Suppressor macrophage treated with lipopolysaccharide for 1 hour (primary cell): ENCODE measurements around the gene ROR2.
A peak's percentile ranks its signal among the peaks of the same experiment; 100 is the strongest.

Experiments
- DNase-seq, 3 donors: peaks; one replicate each; pipeline ENCODE4 v3.0.0-alpha.2; 2020 to 2022

The ROR2 gene

DNA sequence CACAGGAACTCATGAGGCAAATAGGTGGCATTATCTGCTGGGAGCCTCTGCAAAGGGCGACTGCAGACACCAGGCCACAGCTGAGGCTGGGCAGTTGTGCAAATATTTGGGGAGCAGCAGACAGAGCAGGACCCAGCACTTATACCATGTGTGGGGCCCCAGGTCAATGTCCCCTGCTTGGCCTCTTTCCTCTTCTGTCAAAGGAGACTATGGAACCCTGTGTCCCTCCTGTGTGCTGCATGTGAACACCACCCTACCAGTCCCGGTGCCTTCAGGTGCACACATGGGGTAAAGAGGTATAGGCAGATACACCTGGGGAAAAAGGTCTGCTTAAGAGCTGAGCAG, 50.8 kb downstream of the ROR2 start:
- DNase-seq = no peak

DNA sequence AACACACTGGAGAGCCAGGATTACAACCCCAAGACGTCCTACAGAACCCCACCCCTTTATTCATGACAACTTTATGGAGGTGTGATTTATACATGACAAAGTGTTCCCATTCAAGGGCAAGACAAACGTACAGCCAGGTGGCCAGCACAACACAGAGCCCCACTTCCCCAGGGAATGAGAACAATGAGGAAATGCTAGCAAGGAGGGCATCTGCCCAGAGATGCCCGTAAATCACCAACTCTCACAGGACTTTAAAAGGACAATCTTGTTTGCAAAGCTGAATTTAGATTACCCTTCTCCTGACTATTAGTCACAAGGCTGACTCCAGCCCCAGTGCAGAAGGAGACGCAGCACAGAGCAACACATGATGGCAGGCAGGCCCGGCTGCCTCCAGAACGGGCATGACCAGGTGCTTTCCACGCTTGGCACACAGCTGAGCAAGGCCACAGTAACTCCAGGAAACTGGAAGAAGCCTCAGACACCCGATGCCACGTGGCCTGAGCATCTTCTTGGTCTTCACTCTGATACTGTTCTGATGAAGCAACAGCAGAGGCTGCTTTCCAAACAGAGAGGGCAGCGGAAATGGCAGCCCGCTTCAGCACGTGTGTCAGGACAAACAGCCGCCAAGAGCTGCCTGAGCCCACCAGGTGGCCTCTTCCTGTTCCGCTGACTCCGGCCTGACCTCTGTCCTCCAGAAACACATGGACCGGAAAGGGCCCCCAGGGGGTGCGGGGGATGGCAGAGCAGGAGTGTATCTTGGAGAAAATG, 51.4 kb downstream of the ROR2 start:
- peak; percentile 81 to 87 (median 85) for DNase-seq

DNA sequence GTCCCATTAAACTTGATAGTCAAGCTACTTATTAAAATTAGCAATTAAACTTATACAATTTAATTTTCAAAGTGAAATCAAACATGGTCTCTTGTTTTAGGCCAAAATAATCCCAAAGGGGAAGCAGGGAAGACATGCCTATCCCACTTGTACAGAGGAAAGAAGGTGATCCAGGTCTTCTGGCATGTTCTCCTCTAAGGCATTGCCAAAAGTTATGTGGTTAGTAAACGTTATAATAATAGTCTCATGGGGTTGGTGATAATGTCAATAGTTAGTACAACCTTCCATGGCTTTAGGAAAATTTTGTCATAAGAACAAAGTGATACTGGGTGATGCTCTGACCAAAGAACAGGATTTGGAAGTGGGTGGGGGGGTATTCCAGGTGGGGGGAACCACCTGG, 52.8 kb downstream of the ROR2 start:
- DNase-seq = no peak

DNA sequence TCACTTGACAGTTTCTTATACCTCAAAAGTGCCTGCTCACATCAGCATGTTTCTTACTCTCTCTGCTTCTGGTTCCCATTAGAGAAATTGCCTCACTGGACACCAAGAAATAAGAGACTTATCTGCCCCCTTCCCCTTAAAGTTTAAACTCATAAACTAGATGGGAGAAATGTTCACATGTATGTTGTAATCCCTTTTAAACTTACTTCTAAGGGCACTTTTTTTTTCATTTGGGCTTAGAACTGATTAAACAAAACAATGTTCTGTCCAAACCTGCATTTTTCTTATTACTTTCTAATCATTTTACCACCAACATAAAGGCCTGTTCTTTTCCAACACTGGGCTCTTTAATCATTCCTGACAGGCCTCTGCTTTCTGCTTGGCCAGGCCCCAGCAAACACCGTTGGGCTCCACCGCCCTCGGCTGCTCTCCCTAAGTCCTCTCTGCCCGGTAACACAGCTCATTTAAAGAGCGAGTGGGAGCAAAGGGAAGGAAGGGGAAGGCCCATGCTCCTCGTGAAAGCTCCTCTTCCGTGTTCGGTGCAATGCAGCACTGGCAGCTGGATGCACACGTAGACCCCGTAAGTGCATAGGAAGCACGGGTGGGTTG, 53.4 kb downstream of the ROR2 start:
- peak; percentile 61 to 74 (median 70) for DNase-seq

DNA sequence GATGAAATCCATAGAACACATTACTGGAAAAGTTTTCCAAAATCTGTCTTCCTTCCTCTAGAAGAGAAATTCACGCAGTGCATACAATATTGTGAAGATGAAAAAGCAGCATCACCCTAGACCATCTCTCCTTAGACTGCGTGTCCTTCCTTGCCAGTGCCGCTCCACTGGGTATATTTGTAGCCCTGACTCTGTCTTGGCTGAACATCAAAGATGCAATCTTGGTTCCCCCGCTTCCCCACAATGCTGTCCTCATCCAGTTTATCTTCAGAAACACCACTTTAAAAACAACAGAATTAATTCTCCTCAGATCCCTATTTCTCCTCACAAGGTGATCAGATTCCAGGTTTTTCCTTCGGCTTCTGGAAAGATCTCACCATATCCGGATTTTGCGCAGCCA, 53.9 kb downstream of the ROR2 start:
- no peak for DNase-seq

DNA sequence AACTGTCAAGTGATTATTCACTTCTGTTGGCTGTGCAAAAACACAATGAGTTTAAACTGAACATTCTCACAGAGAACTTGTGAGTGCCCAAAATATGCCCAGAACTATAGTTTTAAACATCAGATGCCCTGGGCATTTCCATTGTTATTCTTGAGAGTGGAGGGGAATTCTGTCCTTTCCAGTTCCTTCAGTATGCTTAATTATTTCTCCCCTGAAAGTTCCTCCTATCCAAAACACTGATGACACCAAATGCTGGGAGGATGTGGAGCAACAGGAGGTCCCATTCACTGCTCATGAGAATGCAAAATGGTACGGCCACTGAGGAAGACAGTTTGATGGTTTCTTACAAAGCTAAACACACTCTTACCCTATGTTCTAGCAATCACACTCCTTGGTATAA, 55.5 kb downstream of the ROR2 start:
- DNase-seq = peak; percentile 41 to 51 (median 51)

DNA sequence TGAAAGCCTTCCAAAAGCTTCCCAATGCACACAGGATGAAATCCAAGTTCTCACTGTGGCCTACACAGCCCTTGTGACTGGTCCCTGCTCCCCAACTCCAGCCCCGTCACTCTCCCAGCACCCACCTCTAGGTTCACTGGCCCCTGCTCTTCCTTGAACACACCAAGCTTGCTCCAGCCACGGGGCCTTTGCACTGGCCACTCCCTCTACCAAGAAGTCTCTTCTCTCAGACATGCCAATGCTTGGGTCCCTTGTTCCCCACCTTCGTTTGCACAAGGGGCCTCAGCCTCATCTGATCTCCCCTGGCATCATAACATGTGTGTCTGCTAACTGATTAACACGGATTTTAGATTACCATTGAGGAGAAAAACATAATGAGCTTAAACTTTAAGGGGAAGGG, 56.0 kb downstream of the ROR2 start:
- DNase-seq = no peak

DNA sequence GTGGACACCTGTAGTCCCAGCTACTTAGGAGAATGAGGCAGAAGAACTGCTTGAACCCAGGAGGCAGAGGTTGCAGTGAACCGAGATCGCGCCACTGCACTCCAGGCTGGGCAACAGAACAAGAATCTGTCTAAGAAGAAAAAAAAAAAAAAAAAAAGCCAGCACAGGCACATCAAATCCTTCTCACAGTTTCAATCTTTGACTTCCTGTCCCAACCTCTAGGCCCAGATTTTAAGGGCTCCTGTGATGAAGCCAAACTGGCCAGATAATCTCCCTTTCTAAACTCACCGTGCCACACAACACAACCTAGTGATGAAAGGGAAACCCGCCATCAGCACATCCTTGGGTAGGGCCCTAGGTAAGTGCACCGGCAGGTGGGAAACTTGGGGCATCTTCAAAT, 58.1 kb downstream of the ROR2 start:
- no peak for DNase-seq

DNA sequence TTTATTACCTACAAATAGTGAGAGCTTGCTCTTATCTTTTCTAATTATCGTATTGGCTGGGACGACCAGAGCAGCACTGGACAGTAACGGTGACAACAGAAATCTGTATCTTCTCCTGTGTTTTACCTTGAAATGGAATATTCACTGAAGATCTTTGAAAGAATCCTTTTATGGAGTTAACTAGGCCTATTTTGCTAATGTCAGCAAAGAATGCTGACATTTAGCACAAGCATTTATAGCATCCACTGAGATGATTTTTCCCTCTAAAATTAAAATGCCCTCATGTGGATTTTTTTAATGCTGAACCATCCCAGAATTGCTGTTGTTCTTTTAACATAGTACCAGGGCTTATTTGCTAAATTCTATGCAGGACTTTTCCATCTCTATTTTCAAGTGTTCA, 59.4 kb downstream of the ROR2 start:
- DNase-seq = no peak

DNA sequence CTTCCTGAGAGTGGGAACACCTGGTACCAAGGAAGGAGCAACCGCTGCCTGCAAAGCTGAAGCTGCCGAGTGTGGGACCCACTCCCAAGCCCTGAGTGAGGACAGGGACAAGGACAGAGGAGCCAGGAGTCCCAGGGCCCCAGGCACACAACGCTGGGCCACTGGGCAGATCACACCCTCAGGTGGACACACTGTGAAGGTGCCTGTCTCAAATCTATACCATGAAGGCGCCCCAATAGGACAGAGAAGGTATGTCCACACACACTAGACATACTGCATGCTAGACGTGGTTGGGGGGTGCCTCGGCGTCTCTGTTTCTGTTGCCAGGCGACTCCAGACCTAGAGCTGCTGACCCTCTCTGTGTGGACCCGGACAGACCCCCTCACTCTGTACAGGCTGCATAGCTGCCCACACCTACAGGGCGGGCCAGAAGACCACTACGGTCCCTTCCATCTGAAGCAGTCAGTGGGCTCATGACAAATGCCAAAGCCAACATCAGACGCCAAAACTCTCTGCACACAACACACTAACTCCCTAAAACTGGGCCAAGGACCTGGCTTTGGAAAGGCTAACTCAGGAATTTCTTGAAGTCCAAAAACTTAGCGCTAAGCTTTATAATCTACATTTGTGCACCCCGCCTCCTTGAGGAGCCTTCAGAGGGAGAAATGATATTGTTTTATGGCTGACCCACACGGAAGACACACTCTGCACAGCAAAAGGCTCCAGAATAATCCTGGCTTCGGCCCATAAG, 60.7 kb downstream of the ROR2 start:
- no peak for DNase-seq

DNA sequence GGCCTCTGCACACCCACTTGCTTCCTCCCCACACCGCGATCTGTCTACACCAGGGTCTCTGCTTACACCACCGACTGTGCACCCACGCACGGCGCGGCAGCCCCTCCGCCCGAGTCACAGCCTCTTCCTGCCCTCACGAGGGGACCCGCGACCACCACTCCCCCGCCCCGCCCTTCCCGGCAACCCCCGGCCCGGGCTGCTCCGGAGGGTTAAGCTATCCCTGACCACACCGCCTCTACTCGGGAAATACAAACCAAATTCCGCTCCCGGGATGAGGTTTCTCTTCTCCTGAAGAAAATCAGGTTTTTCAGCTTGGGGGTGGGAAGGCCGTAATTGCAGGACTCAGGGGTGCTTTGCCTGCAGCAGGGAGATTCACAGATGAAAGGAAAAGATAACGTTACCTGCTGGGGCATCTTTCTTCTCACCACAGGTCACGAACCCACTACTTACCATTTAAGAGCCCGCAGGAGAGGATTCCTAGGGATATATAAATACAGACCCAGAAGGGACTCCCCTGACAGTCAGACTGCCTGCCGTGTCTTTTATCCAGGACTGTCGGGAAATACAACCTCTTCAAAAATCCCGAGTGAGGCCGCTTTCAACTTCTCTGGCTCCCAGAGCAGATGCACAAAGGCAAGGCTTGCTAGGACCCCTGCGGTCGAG, 63.5 kb downstream of the ROR2 start:
- no peak for DNase-seq

DNA sequence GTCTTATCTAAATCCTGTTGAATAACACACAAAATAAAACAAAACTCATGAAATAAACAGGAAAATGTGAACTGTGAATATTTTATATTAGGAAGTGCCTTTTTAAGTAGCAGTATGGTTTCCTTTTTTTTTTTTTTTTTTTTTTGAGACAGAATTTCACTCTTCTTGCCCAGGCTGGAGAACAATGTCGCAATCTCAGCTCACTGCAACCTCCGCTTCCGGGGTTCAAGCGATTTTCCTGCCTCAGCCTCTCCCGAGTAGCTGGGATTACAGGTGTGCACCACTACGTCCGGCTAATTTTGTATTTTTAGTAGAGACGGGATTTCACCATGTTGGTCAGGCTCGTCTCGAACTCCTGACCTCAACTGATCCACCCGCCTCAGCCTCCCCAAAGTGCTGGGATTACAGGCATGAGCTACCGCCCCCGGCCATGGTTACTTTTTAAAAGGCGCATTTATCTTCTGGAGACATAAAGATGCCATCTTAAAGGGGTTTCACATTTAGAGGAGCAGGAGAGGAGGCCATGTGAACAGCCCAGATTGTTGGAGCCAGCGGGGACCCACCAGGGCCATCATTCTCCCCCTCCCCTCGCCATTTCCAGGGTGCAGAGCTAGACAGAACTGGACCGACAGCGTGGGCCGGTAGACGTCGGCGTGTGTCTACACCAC, 64.1 kb downstream of the ROR2 start:
- DNase-seq = no peak

DNA sequence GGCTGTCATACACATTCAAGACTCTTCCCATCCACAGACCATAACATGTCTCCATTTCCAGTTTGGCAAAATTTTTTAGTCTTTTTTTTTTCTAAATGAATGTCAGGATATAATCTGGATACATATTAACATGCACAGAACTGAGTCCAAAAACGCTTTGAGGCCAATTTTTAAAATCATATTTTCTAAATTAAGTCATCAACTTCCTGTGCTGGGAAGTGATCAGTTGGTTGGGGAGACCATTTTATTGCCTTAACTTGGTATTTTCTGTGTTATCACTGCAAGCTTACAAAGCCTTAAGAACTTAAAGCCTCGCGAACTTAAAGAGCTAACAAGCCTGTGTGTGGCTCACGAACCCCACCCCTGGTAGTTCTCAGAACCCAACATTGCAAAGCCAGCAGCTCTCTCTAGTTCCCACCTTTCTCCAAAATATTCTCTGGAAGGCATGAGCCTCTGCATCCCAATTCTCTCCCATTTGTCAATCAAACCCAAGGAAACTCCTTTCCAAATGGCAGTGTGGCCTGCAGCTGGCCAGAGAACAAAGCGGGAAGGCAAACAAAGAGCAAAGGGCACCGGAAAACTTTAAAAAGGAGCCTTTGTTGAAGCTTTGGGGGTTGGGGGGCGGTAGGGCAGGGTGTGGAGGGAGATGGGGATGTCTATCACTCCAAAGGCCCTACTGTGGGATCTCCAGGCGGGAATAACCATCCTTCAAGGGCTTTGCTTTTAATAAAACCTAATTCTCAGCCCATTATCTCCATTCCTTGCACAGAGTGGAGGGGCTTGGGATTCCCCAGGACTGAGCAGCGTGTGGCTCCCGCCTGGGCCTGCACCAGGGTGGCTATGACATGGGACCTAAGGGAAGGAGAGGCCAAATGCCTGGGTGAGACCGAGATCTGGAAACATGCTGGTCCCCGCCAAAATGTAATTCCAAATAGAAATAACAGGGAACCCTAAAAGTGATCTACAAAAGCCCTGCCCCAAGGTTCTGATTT, 65.0 kb downstream of the ROR2 start:
- DNase-seq = no peak

DNA sequence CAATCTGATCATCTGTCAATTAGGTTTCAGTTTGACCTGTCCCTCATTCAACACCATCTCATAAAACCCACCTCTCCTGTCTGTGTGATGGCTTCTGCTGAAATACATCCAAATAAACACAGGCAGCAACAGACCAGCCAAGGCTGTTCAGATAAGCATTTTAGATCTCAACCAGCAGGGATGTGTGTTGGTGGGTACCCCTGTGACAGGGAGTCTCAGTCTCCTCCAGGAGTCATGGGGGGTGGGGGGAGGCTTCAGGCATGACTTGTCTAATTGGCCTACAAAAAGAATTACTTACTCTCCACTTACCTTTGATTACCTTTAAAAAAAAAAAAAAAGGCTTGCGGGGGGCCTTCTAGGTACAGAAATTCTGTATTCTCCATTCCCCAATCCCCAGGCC, 65.9 kb downstream of the ROR2 start:
- no peak for DNase-seq

DNA sequence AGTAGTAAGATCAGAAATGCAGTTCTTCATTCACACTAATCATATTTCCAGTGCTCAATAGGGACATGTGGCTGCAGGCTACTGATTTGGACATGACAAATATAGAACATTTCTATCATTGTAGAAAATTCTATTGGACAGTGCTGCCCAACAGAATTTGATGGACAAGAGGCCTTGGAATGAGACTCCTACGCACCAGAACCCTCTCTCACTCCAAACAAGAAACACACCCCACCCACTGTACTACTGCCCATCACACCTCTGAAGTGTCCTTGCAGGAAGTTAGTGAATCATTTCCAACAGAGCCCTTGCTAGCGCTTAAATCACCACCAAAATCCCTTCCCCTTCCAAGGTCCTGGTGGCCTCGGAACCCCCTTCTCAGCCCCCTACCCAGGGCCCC, 66.5 kb downstream of the ROR2 start:
- DNase-seq = no peak

DNA sequence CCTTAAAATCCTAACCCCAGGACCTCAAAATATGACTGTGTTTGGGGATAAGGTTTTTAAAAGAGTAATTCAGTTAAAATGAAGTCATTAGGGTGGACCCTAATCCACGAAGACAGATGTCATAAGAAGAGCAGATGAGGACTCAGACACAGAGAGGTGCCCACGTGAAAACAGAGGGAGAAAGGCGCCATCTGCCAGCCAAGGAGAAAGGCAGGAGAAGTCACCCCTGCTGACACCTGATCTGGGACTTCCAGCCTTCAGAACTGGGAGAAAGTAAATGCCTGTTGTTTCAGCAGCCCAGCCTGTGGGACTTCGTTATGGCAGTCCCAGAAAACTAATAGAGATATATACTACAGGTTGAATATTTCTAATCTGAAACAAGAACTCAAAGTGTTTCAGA, 67.4 kb downstream of the ROR2 start:
- DNase-seq = no peak

DNA sequence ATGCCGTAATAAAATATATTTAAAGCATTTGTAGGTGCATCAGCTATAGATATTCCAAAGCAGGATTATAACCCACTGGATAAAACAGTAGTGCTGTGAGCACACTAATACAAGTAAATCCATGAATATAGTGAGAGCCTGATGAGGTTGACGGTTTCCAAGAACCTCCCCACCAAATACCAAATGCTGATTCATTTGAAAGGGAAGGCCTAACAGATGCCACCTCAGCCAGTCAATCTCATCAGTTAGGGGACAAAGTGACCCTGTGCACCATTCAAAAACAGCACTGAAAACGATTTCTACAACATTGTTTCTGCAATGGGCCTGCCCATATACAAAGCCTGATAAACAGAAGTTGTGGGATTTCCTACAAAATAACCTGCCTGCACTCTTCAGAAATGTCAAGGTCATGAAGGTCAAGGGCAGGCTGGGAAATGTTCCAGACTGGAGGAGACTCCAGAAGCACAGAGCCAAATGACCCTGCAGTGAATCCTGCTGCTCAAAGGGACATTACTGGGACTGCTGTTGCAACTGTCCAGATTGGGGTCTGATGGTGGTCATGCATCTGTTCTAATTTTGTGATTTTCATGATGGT, 69.6 kb downstream of the ROR2 start:
- DNase-seq = no peak

DNA sequence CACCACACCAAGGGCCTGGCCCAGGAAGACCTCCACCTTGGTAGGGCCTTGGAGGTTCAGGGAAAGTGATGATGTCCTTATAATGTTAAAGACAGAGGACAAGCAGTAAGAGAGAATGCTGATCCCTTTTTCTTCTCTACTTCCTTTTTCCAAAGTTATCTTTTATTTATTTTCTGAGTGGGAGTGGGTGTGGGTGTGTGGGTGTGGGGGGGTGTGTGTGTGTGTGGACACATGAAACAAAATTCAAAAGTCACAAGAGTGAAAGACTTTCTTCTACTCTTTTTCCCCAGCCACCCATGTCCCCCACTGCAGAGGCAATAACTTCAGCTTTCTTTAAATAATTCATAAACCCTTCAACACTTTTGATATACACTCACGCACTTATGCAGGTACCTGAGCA, 70.8 kb downstream of the ROR2 start:
- DNase-seq = no peak

DNA sequence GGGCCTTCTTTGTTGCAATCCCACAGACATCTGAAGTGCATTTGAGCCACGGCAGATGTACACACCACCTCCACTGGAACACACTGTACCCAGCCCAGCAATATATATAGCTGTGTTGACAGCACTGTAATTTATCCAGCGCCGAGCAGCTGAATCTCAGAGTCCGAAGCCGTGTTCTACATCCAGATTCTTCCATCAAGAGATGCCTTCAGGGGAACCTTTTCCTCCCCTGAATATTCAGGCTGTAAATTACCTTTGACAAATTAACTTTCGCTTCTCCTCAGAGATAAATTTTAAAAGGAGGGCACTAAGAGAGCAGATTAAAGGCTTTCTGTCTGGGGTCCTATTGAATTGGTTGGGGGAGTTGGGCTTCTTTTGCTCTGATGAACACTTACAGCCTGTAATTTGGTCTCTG, 76.4 kb downstream of the ROR2 start:
- DNase-seq = no peak

DNA sequence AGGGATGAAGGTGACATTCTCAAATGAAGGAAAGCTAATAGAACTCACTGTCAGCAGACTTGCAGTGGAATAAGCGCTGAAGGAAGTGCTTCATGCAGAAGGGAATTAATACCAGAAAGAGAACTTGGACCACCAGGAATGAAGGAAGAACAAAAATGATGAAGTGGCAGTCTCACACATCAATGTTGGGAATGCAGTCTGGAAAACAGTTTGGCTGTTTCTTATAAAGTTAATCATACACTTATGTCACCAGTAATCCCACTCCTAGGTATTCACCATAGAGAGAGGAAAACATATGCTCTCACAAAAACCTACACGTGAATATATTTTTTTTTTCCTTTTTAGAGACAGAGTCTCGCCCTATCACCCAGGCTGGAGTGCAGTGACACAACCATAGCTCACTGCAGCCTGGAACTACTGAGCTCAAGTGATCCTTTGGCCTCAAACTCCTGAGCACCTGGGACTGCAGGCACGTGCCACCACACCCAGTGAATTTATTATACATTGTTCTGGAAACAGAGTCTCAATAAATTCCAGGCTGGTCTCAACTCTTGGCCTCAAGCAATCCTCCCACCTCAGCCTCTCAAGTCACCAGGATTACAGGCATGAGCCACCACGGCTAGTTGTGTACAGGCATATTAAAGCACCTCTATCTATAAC, 81.2 kb downstream of the ROR2 start:
- no peak for DNase-seq

DNA sequence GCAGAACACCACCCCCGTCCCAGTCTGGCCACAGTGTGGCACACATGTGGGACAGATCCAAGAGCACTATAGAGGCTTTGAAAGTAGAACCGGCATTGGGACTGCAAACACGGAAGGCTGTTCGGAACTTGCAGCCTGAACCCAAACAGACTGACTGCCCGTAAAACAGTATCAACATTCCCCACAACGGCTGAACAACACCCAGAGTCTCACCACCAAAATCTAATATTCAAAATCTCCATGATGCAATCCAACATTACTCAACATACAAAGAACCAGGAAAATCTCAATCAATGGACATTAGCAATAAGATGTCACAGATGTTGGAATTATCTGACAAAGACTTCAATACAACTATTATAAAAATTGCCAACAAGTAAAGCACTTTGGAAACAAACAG, 82.3 kb downstream of the ROR2 start:
- DNase-seq = no peak
